HCT116 (cell line): ENCODE data around the gene NFE2. TPM values are rescaled to one million over a fixed set of nuclear protein-coding genes. Genes with fewer than 3 reads are reported as not detected.

Experiments used
- ATAC-seq: fragments of 200-7000 bp; cut with Tn5 transposase; 2 replicates; pipeline ENCODE4 v1.9.1; 2020; ENCODE audit warnings: mild to moderate bottlenecking, moderate library complexity
- BruUV-seq: library from RNA; stranded (reverse); fragments of 400-500 nt; replicated peaks from 2 replicates; lab custom pipeline; 2021; lab: Mats Ljungman, UMichigan
- CTCF ChIA-PET: fragments of 300-600 bp; sonication (Branson Sonifier 250); formaldehyde crosslinking; loops from one replicate; lab custom pipeline; 2021; ENCODE audit warnings: antibody characterized with exemption; lab: Charles Lee
- POLR2A ChIA-PET: fragments of 300-600, 350-600 bp; sonication (Branson Sonifier 250); formaldehyde crosslinking; loops from one replicate; lab custom pipeline; 2021; ENCODE audit warnings: antibody characterized with exemption; lab: Charles Lee
- RAD21 ChIA-PET, 2 experiments: fragments of 300-600 bp; sonication (Branson Sonifier 250); formaldehyde crosslinking; loops; one replicate each; lab custom pipeline; 2023; ENCODE audit warnings: low total read pairs in 2 of 2; ENCODE audit not compliant: uncharacterized antibody in 2 of 2, unreplicated experiment in 2 of 2, low non-redundant PET in 1 of 2; lab: Charles Lee
- DNase-seq: peaks from one replicate; pipeline ENCODE4 v3.0.0-alpha.2; 2010; ENCODE audit warnings: low read depth, low spot score
- H2AFZ ChIP-seq: fragments of 200-600 bp; shearing (Covaris generic), sonication (generic); 2 replicates; pipeline ENCODE4 v1.6.1; 2017; ENCODE audit warnings: low read depth, mixed run types, mixed read lengths, antibody characterized with exemption, low read length; ENCODE audit not compliant: poor library complexity, severe bottlenecking
- H3K27ac ChIP-seq: 2 replicates; pipeline ENCODE4 v1.5.1; 2012; ENCODE audit warnings: low read depth, low read length
- H3K27me3 ChIP-seq: fragments of 200-600 bp; sonication (generic); 2 replicates; pipeline ENCODE4 v1.6.1; 2016; ENCODE audit warnings: mixed run types, low read length, mixed read lengths; ENCODE audit not compliant: insufficient read depth
- H3K36me3 ChIP-seq, 2 experiments: fragments of 200-500 bp in 1 of 2; fragments of 200-600 bp in 1 of 2; sonication (Bioruptor generic) in 1 of 2; sonication (generic) in 1 of 2; 2 replicates each; pipeline versions ENCODE4 v1.5.1 to v1.6.1; 2014 to 2016; ENCODE audit warnings: low read length in 2 of 2, inconsistent platforms in 1 of 2, mixed read lengths in 1 of 2, mixed run types in 1 of 2; ENCODE audit not compliant: insufficient read depth in 2 of 2, control insufficient read depth in 1 of 2
- H3K4me1 ChIP-seq, 2 experiments: fragments of 200-600 bp in 1 of 2; sonication (generic) in 1 of 2; 2 replicates each; pipeline versions ENCODE4 v1.5.1 to v1.6.1; 2012 to 2017; ENCODE audit warnings: low read length in 2 of 2, inconsistent platforms in 1 of 2, mild to moderate bottlenecking in 1 of 2, mixed read lengths in 1 of 2, mixed run types in 1 of 2, moderate library complexity in 1 of 2; ENCODE audit not compliant: insufficient read depth in 2 of 2, control insufficient read depth in 1 of 2
- H3K4me2 ChIP-seq: fragments of 200-600 bp; sonication (generic); 2 replicates; pipeline ENCODE4 v1.6.1; 2017; ENCODE audit warnings: mixed run types, low read length, mixed read lengths
- H3K4me3 ChIP-seq, 2 experiments: fragments of 200-600 bp in 1 of 2; sonication (generic) in 1 of 2; replicated peaks in 1 of 2; 2 replicates each; pipeline ENCODE4 v1.5.1; 2011 to 2016; ENCODE audit warnings: low read length in 2 of 2, control low read depth in 1 of 2, low read depth in 1 of 2, mild to moderate bottlenecking in 1 of 2, mixed read lengths in 1 of 2, mixed run types in 1 of 2
- H3K79me2 ChIP-seq: fragments of 200-600 bp; sonication (generic); 2 replicates; pipeline ENCODE4 v1.6.1; 2017; ENCODE audit warnings: mild to moderate bottlenecking, mixed run types, low read length, moderate library complexity, mixed read lengths; ENCODE audit not compliant: insufficient read depth
- H3K9ac ChIP-seq: fragments of 200-600 bp; sonication (generic); 2 replicates; pipeline ENCODE4 v1.6.1; 2016; ENCODE audit warnings: low read length, mixed read lengths
- H3K9me2 ChIP-seq: fragments of 200-600 bp; sonication (generic), shearing (Covaris generic); 2 replicates; pipeline ENCODE4 v1.6.1; 2017; ENCODE audit warnings: mixed run types, mild to moderate bottlenecking, moderate library complexity; ENCODE audit not compliant: insufficient read depth
- H3K9me3 ChIP-seq, 2 experiments: fragments of 200-500 bp in 1 of 2; fragments of 200-600 bp in 1 of 2; sonication (Bioruptor generic) in 1 of 2; sonication (generic) in 1 of 2; 2 replicates each; pipeline ENCODE4 v1.6.1; 2014 to 2017; ENCODE audit warnings: low read length in 2 of 2, mixed read lengths in 2 of 2, inconsistent platforms in 1 of 2, low read depth in 1 of 2, mild to moderate bottlenecking in 1 of 2, mixed run types in 1 of 2, moderate library complexity in 1 of 2; ENCODE audit not compliant: control insufficient read depth in 1 of 2, insufficient read depth in 1 of 2
- H4K20me1 ChIP-seq: fragments of 200-600 bp; sonication (generic), shearing (Covaris generic); 2 replicates; pipeline ENCODE4 v1.6.1; 2017; ENCODE audit warnings: mixed run types, mild to moderate bottlenecking, moderate library complexity; ENCODE audit not compliant: insufficient read depth
- ATF3 ChIP-seq: IDR thresholded peaks from 2 replicates; pipeline ENCODE4 v1.6.1; 2012
- EZH2 ChIP-seq: fragments of 200-600 bp; sonication (generic); IDR thresholded peaks from 2 replicates; pipeline ENCODE4 v1.6.1; 2017; ENCODE audit warnings: antibody characterized with exemption, mixed run types
- EZH2phosphoT487 ChIP-seq: fragments of 200-600 bp; IDR thresholded peaks from 2 replicates; pipeline ENCODE4 v1.6.1; 2018; ENCODE audit warnings: antibody characterized with exemption, borderline replicate concordance
- POLR2AphosphoS5 ChIP-seq: IDR thresholded peaks from 2 replicates; pipeline ENCODE4 v1.6.1; 2011; ENCODE audit warnings: mild to moderate bottlenecking, low read depth, low read length, moderate library complexity
- REST ChIP-seq: IDR thresholded peaks from 2 replicates; pipeline ENCODE4 v1.6.1; 2012; ENCODE audit warnings: low read depth
- SIN3A ChIP-seq: IDR thresholded peaks from 2 replicates; pipeline ENCODE4 v1.6.1; 2012; ENCODE audit warnings: low read depth
- SRF ChIP-seq: IDR thresholded peaks from 2 replicates; pipeline ENCODE4 v1.6.1; 2012; ENCODE audit warnings: low read depth
- TCF7L2 ChIP-seq: IDR thresholded peaks from 2 replicates; pipeline ENCODE4 v1.7.0; 2011; ENCODE audit warnings: borderline replicate concordance, inconsistent platforms; ENCODE audit not compliant: insufficient read depth, insufficient read length; ENCODE audit errors: extremely low read depth
- YY1 ChIP-seq: IDR thresholded peaks from 2 replicates; pipeline ENCODE4 v1.6.1; 2011; ENCODE audit warnings: low read length, low read depth, moderate library complexity, mild to moderate bottlenecking; ENCODE audit not compliant: insufficient replicate concordance; ENCODE audit errors: extremely low read depth
- ZFX ChIP-seq: fragments of 450-650 bp; IDR thresholded peaks from 2 replicates; pipeline ENCODE4 v1.6.1; 2017
- ZNF274 ChIP-seq: fragments of 200-500 bp; sonication (Bioruptor generic); IDR thresholded peaks from 2 replicates; pipeline ENCODE4 v1.6.1; 2014; ENCODE audit warnings: mild to moderate bottlenecking, low read depth, low read length, inconsistent platforms
- intact Hi-C: fragments of 100-400 bp; cut with micrococcal nuclease; formaldehyde crosslinking; loops from 2 replicates; pipeline ENCODE4 v1.10.0; 2022
- total RNA-seq: library from RNA; stranded (reverse); gene quantifications from one replicate; pipeline ENCODE4 v1.2.1, GENCODE V29; 2021; ENCODE audit not compliant: unreplicated experiment
- TF ChIP-seq, protein P1 (sequence below): IDR thresholded peaks from 2 replicates; pipeline ENCODE4 v1.6.1; 2011; ENCODE audit warnings: mild to moderate bottlenecking, low read length, moderate library complexity; ENCODE audit not compliant: insufficient replicate concordance; ENCODE audit errors: extremely low read depth
- TF ChIP-seq, protein P2 (sequence below), 3 experiments: fragments of 200-600 bp in 1 of 3; sonication (generic) in 1 of 3; IDR thresholded peaks in 2 of 3; conservative IDR thresholded peaks in 1 of 3; 2 replicates each; pipeline ENCODE4 v1.5.1; 2012 to 2017; ENCODE audit warnings: low read depth in 2 of 3, low read length in 2 of 3, antibody characterized with exemption in 1 of 3, borderline replicate concordance in 1 of 3, control low read depth in 1 of 3, mild to moderate bottlenecking in 1 of 3, mixed read lengths in 1 of 3, mixed run types in 1 of 3, moderate library complexity in 1 of 3; ENCODE audit not compliant: insufficient read depth in 1 of 3

The NFE2 gene
- total RNA-seq, 1 experiment from 2014 or later = 1.3 TPM

DNA sequence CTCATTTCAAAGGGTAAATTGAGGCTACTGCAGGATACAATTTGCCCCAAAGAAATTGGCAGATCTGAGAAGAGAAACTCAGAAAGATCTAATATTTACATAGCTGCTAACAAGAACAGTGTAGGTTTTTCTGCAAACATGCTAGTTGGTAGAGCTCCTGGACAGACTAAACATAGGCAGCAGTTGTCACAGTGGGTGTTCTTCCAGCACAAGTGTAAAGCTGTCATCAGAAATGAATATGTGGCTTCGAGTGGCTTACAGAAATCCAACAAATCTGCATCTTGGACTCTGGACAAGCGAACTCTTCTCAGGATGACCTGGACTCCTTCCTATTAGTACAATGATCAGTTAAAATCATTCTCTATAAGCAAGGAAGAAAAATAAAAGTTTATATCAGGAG, 26.8 kb downstream of the NFE2 start:
- intact Hi-C loops = no loop called here
- Histone ChIP-seq H3K9me3 (no peaks in the 10 kb centered on the region), H3K27ac (no peak overlapping the region), H3K9ac (no peak overlapping the region), H3K9me2 (no peaks in the 10 kb centered on the region), H3K36me3 (peaks cover 7 to 12% of the 10 kb centered on the region in 2 experiments; a peak in 3 of 4 replicates), H3K4me1 (peaks cover 6 to 12% of the 10 kb centered on the region in 2 experiments), H2AFZ (no peak overlapping the region), H3K79me2 (peaks cover 51% of the 10 kb centered on the region), H4K20me1 (no peaks in the 10 kb centered on the region), H3K27me3 (no peaks in the 10 kb centered on the region), H3K4me3 (no peak overlapping the region), H3K4me2 (no peak overlapping the region)
- DNase-seq = no peak
- no TSS peak for BruUV-seq
- ChIA-PET CTCF (interaction anchor here (1.3 kb wide), 1 partner anchor 105 kb away, joined by 4 read pairs; no protein-coding TSS in a partner anchor), RAD21 (no interaction called here), POLR2A (no interaction called here)
- no peak for ATAC-seq
- TF ChIP-seq SRF (no peak), ZFX (no peak), SIN3A (no peak), ZNF274 (no peak), ATF3 (no peak), EZH2 (no peak), TCF7L2 (no peak), EZH2phosphoT487 (no peak), YY1 (no peak), REST (no peak), POLR2AphosphoS5 (no peak)
- TF ChIP-seq, protein P1, sequence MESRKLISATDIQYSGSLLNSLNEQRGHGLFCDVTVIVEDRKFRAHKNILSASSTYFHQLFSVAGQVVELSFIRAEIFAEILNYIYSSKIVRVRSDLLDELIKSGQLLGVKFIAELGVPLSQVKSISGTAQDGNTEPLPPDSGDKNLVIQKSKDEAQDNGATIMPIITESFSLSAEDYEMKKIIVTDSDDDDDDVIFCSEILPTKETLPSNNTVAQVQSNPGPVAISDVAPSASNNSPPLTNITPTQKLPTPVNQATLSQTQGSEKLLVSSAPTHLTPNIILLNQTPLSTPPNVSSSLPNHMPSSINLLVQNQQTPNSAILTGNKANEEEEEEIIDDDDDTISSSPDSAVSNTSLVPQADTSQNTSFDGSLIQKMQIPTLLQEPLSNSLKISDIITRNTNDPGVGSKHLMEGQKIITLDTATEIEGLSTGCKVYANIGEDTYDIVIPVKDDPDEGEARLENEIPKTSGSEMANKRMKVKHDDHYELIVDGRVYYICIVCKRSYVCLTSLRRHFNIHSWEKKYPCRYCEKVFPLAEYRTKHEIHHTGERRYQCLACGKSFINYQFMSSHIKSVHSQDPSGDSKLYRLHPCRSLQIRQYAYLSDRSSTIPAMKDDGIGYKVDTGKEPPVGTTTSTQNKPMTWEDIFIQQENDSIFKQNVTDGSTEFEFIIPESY = no peak
- TF ChIP-seq, protein P2, sequence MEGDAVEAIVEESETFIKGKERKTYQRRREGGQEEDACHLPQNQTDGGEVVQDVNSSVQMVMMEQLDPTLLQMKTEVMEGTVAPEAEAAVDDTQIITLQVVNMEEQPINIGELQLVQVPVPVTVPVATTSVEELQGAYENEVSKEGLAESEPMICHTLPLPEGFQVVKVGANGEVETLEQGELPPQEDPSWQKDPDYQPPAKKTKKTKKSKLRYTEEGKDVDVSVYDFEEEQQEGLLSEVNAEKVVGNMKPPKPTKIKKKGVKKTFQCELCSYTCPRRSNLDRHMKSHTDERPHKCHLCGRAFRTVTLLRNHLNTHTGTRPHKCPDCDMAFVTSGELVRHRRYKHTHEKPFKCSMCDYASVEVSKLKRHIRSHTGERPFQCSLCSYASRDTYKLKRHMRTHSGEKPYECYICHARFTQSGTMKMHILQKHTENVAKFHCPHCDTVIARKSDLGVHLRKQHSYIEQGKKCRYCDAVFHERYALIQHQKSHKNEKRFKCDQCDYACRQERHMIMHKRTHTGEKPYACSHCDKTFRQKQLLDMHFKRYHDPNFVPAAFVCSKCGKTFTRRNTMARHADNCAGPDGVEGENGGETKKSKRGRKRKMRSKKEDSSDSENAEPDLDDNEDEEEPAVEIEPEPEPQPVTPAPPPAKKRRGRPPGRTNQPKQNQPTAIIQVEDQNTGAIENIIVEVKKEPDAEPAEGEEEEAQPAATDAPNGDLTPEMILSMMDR (IDR thresholded peaks at IDR 0.05 in 2 of 3, conservative IDR thresholded peaks at IDR 0.05 in 1 of 3; ENCODE audit: borderline replicate concordance in 1 of 3, insufficient read depth in 1 of 3, low read depth in 2 of 3, low read length in 2 of 3) = no peak
